Measurements from ENCODE around the gene ACBD4. TPM values are rescaled to one million over a fixed set of nuclear protein-coding genes. Genes with fewer than 3 reads are reported as not detected.
A peak's percentile ranks its signal among the peaks of the same experiment; 100 is the strongest.

Gene ACBD4
- total RNA-seq, 1 experiment from 2014 or later, result 9.7 TPM

DNA sequence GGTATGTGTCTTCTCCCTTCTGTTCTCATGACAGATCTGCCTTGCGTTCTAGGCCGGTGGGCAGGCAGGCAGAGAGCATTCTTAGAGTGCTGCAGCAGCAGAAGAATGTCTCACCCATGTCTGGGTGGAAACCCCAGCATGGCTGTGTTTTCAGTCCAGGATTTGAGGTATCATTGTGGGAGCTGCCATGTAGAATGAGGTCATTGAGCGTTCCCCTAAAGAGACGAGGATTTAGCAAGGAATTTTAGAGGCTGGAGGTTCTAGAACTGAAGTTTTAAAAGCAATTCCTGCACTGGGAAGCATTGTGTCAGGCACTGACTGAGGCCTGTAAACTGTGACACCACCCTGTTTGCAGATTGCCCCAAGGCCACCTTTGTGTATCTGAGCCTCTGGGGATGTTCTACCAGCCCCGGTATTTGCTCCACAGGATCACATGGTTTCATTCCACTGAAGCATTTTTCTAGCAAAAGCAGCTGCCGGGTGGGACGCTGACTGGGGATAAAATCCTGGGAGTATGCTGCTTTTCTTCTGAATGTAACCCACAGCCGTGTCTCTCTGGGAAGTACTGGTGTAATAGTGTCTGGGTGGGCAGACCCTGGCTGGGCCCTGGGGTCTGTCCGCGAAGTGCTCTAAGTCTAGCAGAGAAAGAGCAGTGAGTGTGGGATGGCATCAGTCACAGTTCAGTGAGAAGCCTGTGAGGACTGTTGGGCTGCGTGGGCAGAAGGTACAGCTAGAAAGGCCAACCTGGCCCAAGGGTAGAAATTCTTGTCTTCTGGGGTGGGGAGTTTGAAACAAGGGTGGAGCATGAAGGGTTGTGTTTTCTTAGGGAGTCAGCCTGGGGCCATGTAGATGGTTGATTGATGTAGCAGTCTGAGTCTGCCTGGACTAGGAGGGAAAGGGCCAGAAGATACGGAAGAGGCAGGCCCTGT, 33.3 kb upstream of the ACBD4 start:
- H4K5ac ChIP-seq (ENCODE audit: insufficient read length, low read depth, low read length), result no peak overlapping the region
- DNase-seq, result peak; percentile 20
- no peak overlapping the region for H2BK20ac ChIP-seq (ENCODE audit: low read depth, low read length, poor library complexity, severe bottlenecking)
- no peaks in the 10 kb centered on the region for H3K4me1 ChIP-seq (ENCODE audit: insufficient read depth, low read length)
- no peak overlapping the region for H3K27ac ChIP-seq (ENCODE audit: insufficient read length, low read depth, low read length)
- WGBS (ENCODE audit: extremely low coverage, insufficient read length, low lambda C conversion rate), result no CpG with 5 or more reads among the region's 12 CpGs
- no peak overlapping the region for H4K8ac ChIP-seq (replicated peaks; ENCODE audit: insufficient read length, low read depth, low read length)
- no peak overlapping the region for H3K4ac ChIP-seq (ENCODE audit: low read depth, low read length)
- H2BK120ac ChIP-seq (ENCODE audit: low read depth, low read length, poor library complexity, severe bottlenecking), result no peak overlapping the region
- no peak overlapping the region for H3K56ac ChIP-seq (ENCODE audit: insufficient read length, low read depth, low read length)
- peak overlapping the region in 2 of 3 experiments; percentile 58 to 72; a peak in 1 of 7 replicates for H3K27ac Mint-ChIP-seq
- no peak overlapping the region for H2BK5ac ChIP-seq (ENCODE audit: insufficient read length, low read length)
- no peak overlapping the region for H3K23ac ChIP-seq (ENCODE audit: insufficient read length, low read depth, low read length)
- no peak overlapping the region for H3T11ph ChIP-seq (ENCODE audit: low read length)
- H2BK15ac ChIP-seq (ENCODE audit: low read depth, low read length), result no peak overlapping the region
- peaks cover 37 to 92% (median 82%) of the 10 kb centered on the region in 3 experiments; a peak in 6 of 7 replicates for H3K36me3 Mint-ChIP-seq (ENCODE audit: insufficient read depth in 1 of 3, low read depth in 3 of 3)
- H3K27me3 Mint-ChIP-seq (ENCODE audit: low read depth), result no peaks in the 10 kb centered on the region
- H2AFZ ChIP-seq (ENCODE audit: low read length), result no peak overlapping the region
- no peak overlapping the region for H3K14ac ChIP-seq (ENCODE audit: insufficient read depth, low read length)
- no peaks in the 10 kb centered on the region for H3K27me3 ChIP-seq (ENCODE audit: insufficient read depth, low read length)
- no peaks in the 10 kb centered on the region for H3K9me3 ChIP-seq (ENCODE audit: control insufficient read depth, low read depth, low read length)
- no peaks in the 10 kb centered on the region for H3K23me2 ChIP-seq (ENCODE audit: insufficient read length, low read depth, low read length, poor library complexity, severe bottlenecking)
- no peaks in the 10 kb centered on the region for H3K79me1 ChIP-seq (ENCODE audit: insufficient read depth, low read depth, low read length, poor library complexity, severe bottlenecking)
- H3K18ac ChIP-seq (ENCODE audit: insufficient read length, low read depth, low read length), result no peak overlapping the region
- H3K4me1 Mint-ChIP-seq, result peaks cover 0 to 7% of the 10 kb centered on the region in 2 experiments; a peak in 2 of 4 replicates
- no peak for TF ChIP-seq CTCF (conservative IDR thresholded peaks at IDR 0.05)
- H3K79me2 ChIP-seq (ENCODE audit: insufficient read depth, low read length), result no peaks in the 10 kb centered on the region; the same call in 1 of the 2 replicates
- H3K9ac ChIP-seq (ENCODE audit: extremely low read depth, insufficient read length, low read length), result no peak overlapping the region
- H2AK5ac ChIP-seq (ENCODE audit: insufficient read length, low read length), result no peak overlapping the region
- H2BK12ac ChIP-seq (ENCODE audit: insufficient read length, low read depth, low read length), result no peak overlapping the region
- H3K9me3 Mint-ChIP-seq, result no peaks in the 10 kb centered on the region
- H4K20me1 ChIP-seq (ENCODE audit: control insufficient read depth, insufficient read depth, insufficient read length), result no peaks in the 10 kb centered on the region
- H3K4me2 ChIP-seq (ENCODE audit: insufficient read depth, insufficient read length, low read length), result no peak overlapping the region
- H4K91ac ChIP-seq (ENCODE audit: insufficient read length, low read depth, low read length), result no peak overlapping the region
- H3K4me3 Mint-ChIP-seq, result no peak overlapping the region

Measured in H9 (cell line).